Mesendoderm (in vitro differentiated cells): ENCODE measurements around the gene TELO2.

ENCODE experiments used
- DNase-seq: peaks from one replicate; pipeline ENCODE4 v3.0.0; 2013
- H2AK5ac ChIP-seq: 2 replicates; pipeline ENCODE4 v1.6.1; 2013; ENCODE audit warnings: low read length, inconsistent platforms
- H2BK120ac ChIP-seq: 2 replicates; pipeline ENCODE4 v1.6.1; 2013; ENCODE audit warnings: low read depth, mild to moderate bottlenecking, low read length, moderate library complexity, mixed read lengths
- H2BK15ac ChIP-seq: replicated peaks from 2 replicates; pipeline ENCODE4 v1.6.1; 2013; ENCODE audit warnings: low read depth, mild to moderate bottlenecking, moderate library complexity
- H2BK5ac ChIP-seq: 2 replicates; pipeline ENCODE4 v1.6.1; 2013; ENCODE audit warnings: low read length, inconsistent platforms
- H3K18ac ChIP-seq: 2 replicates; pipeline ENCODE4 v1.6.1; 2013; ENCODE audit warnings: mild to moderate bottlenecking, low read length, mixed read lengths
- H3K23ac ChIP-seq: one replicate; pipeline ENCODE4 v1.6.1; 2013; ENCODE audit warnings: low read length
- H3K27ac ChIP-seq: 2 replicates; pipeline ENCODE4 v1.5.1; 2013; ENCODE audit warnings: low read depth, mild to moderate bottlenecking, inconsistent platforms, low read length, moderate library complexity
- H3K27me3 ChIP-seq: 2 replicates; pipeline ENCODE4 v1.6.1; 2013; ENCODE audit warnings: low read length, control low read depth, mild to moderate bottlenecking, inconsistent platforms; ENCODE audit not compliant: insufficient read depth, poor library complexity
- H3K36me3 ChIP-seq: 2 replicates; pipeline ENCODE4 v1.6.1; 2013; ENCODE audit warnings: low read length, inconsistent platforms; ENCODE audit not compliant: control insufficient read depth, insufficient read depth
- H3K4ac ChIP-seq: one replicate; pipeline ENCODE4 v1.6.1; 2013; ENCODE audit warnings: low read depth, mild to moderate bottlenecking, low read length, moderate library complexity
- H3K4me1 ChIP-seq: 2 replicates; pipeline ENCODE4 v1.6.1; 2013; ENCODE audit warnings: low read depth, low read length, inconsistent platforms; ENCODE audit not compliant: control insufficient read depth
- H3K4me2 ChIP-seq: 2 replicates; pipeline ENCODE4 v1.6.1; 2013; ENCODE audit warnings: low read length
- H3K4me3 ChIP-seq: 2 replicates; pipeline ENCODE4 v1.5.1; 2013; ENCODE audit warnings: mild to moderate bottlenecking, low read length
- H3K56ac ChIP-seq: one replicate; pipeline ENCODE4 v1.6.1; 2013; ENCODE audit warnings: low read length
- H3K79me1 ChIP-seq: 2 replicates; pipeline ENCODE4 v1.6.1; 2013; ENCODE audit warnings: low read length, inconsistent platforms
- H3K79me2 ChIP-seq: 2 replicates; pipeline ENCODE4 v1.6.1; 2013; ENCODE audit warnings: mild to moderate bottlenecking, low read length; ENCODE audit not compliant: control insufficient read depth, insufficient read depth
- H3K9ac ChIP-seq: 2 replicates; pipeline ENCODE4 v1.6.1; 2013; ENCODE audit warnings: low read length, inconsistent platforms
- H4K5ac ChIP-seq: one replicate; pipeline ENCODE4 v1.6.1; 2013; ENCODE audit warnings: low read length
- H4K8ac ChIP-seq: one replicate; pipeline ENCODE4 v1.6.1; 2013; ENCODE audit warnings: low read depth, mild to moderate bottlenecking, control low read depth, low read length, moderate library complexity
- WGBS: extraction: QIAGEN DNeasy Blood & Tissue Kit; methylation state at CpG from one replicate; pipeline ENCODE4 v1.1.7; 2013; ENCODE audit warnings: low lambda C conversion rate, missing lambda C conversion rate; ENCODE audit not compliant: insufficient coverage; ENCODE audit errors: extremely low coverage; 5-methylcytosine and 5-hydroxymethylcytosine counted together

TELO2 gene

DNA sequence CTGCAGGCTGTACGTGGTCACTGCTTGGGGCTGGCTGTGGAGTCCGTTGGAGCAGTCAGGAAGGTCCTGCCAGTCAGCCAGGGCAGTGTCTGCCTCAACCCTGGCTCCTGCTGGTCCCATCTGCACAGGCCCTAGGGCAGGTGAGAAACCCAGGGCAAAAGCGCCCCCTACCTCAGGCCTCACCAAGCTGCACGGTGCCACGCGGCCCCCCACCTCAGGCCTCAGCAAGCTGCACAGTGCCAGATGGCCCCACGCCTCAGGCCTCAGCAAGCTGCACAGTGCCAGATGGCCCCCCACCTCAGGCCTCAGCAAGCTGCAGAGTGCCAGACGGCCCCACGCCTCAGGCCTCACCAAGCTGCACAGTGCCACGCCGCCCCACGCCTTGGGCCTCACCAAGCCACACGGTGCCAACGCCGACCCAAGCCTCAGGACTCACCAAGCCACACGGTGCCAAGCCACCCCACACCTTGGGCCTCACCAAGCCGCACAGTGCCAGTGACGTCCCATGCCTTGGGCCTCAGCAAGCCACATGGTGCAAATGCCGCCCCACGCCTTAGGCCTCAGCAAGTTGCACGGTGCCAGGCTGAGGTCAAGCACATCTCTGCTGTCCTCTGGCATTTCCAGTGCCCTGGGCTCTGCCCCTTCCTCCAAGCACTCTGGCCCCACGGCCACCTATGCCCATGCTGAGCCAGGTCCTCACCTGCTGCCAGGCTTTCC, 45.8 kb downstream of the TELO2 start:
- Histone ChIP-seq H3K36me3 (no peaks in the 10 kb centered on the region), H3K56ac (no peak overlapping the region), H3K4ac (no peak overlapping the region), H2AK5ac (no peak overlapping the region), H3K18ac (no peak overlapping the region), H3K9ac (no peak overlapping the region), H3K23ac (no peak overlapping the region), H2BK15ac (no peak overlapping the region), H3K79me2 (no peaks in the 10 kb centered on the region), H3K79me1 (no peaks in the 10 kb centered on the region), H2BK120ac (no peak overlapping the region), H3K4me2 (no peak overlapping the region), H4K5ac (no peak overlapping the region), H3K4me3 (no peak overlapping the region), H3K4me1 (no peaks in the 10 kb centered on the region), H3K27me3 (no peaks in the 10 kb centered on the region), H4K8ac (no peak overlapping the region), H2BK5ac (no peak overlapping the region), H3K27ac (no peak overlapping the region)
- no CpG with 5 or more reads among the region's 22 CpGs for WGBS
- peak; percentile 42 for DNase-seq

DNA sequence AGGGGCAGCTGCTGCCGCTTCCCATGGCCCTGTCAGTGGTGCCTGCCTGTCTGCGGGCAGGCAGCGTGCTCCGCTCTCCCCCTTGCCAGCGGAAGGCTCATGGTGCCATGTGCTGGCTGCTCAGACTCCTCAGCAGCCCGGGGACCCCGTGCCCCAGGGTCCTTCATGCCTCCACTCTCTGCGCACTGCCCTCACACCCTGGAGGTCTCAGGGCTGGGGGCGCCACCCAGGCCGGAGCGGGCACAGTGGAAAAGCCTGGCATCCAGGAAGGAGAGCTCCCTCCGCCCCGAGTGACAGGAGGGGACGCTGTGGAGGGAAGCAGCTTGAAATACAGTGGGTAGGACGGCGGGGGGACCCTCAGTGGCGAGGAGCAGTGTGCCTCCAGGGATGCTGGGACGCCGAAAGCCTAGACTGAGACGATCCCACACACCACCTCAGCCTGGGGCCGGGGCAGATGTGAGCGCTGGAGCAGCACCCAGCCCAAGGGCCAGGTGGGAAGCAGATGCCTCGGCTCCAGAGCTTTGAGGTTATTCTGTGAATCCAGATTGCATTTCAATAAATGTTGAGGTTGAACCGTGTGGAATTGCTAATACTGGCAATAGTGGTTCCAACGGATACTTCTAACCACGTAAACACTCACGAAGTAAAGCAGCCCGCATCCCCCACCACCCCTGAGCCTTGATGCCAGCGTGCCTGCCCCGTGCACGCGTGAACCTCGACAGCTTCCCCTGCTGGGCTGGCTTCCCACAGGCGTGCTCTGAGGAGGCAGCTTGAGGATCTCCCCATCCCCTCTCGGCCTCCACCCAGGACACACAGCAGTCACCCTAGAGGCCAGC, 46.8 kb downstream of the TELO2 start:
- H3K36me3 ChIP-seq: no peaks in the 10 kb centered on the region
- no peak overlapping the region for H3K9ac ChIP-seq
- H3K79me1 ChIP-seq: no peaks in the 10 kb centered on the region
- no peaks in the 10 kb centered on the region for H3K27me3 ChIP-seq
- WGBS: no CpG with 5 or more reads among the region's 35 CpGs
- no peaks in the 10 kb centered on the region for H3K79me2 ChIP-seq
- H4K8ac ChIP-seq: no peak overlapping the region
- H3K4me2 ChIP-seq: no peak overlapping the region
- H2BK15ac ChIP-seq: no peak overlapping the region
- no peak overlapping the region for H3K18ac ChIP-seq
- H4K5ac ChIP-seq: no peak overlapping the region
- H3K27ac ChIP-seq: no peak overlapping the region
- H3K4me1 ChIP-seq: no peaks in the 10 kb centered on the region
- H2BK120ac ChIP-seq: no peak overlapping the region
- no peak overlapping the region for H3K4me3 ChIP-seq
- no peak overlapping the region for H3K23ac ChIP-seq
- no peak for DNase-seq
- no peak overlapping the region for H2BK5ac ChIP-seq
- no peak overlapping the region for H2AK5ac ChIP-seq
- no peak overlapping the region for H3K56ac ChIP-seq
- no peak overlapping the region for H3K4ac ChIP-seq

DNA sequence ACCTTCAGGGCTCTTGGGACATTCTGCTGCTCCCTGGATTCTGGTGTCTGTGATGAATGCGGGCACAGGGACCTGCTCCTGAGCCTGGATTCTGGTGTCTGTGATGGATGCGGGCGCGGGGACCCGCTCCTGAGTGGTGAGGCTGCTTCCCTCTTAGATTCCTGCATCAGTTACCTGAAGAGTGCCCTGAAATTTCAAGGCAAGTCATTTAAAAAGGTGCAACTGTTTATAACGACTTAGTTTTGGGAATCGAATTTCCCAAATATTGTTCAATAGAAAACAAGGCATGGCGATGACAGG, 47.3 kb downstream of the TELO2 start:
- Histone ChIP-seq H3K9ac (no peak overlapping the region), H3K56ac (no peak overlapping the region), H3K18ac (no peak overlapping the region), H3K23ac (no peak overlapping the region), H3K36me3 (no peaks in the 10 kb centered on the region), H3K27ac (no peak overlapping the region), H3K27me3 (no peaks in the 10 kb centered on the region), H3K4ac (no peak overlapping the region), H3K79me1 (no peaks in the 10 kb centered on the region), H3K4me1 (no peaks in the 10 kb centered on the region), H2BK5ac (no peak overlapping the region), H4K8ac (no peak overlapping the region), H3K79me2 (no peaks in the 10 kb centered on the region), H2BK120ac (no peak overlapping the region), H4K5ac (no peak overlapping the region), H2AK5ac (no peak overlapping the region), H3K4me2 (no peak overlapping the region), H3K4me3 (no peak overlapping the region), H2BK15ac (no peak overlapping the region)
- WGBS: no CpG with 5 or more reads among the region's 8 CpGs
- DNase-seq: no peak

DNA sequence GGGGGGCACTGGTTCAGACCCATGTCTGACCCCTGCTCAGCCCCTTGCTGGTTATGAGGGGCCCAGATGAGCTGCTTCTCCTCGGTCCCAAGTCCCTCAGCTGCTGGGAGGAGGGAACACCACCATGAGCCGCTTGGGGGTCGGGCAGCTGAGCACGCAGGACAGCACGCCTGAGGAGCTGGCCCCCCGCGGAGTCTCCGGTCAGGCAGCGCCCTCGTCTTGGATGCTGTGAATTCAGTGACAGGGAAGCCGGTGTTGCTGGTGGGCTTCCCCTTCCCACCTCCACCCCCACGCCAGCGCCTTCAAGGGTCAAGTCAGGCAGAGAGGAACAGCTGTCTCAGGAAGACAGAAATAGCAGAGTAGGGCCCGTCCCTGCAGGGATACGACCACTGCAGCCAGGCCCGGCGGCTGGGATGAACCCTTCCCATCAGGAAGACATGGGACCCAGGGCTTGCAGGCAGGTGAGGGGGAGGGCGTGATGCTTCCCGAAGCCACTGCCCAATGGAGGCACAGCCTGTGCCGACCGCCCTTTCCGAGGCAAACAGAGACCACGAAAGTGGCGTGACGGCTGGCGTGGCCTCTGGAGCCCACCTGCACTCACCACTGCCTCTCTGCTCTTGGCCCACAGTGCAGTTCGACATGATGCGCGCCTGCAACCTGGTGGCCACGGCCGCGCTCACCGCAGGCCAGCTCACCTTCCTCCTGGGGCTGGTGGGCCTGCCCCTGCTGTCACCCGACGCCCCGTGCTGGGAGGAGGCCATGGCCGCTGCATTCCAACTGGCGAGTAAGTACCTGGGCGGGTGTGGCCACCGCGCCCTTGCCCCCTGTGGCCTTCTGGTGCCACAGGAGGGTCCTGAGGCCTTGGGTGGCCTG, 48.4 kb downstream of the TELO2 start:
- Histone ChIP-seq H3K27ac (no peak overlapping the region), H4K8ac (no peak overlapping the region), H3K4me1 (no peaks in the 10 kb centered on the region), H3K4me3 (no peak overlapping the region), H4K5ac (no peak overlapping the region), H3K9ac (no peak overlapping the region), H3K4ac (no peak overlapping the region), H3K27me3 (no peaks in the 10 kb centered on the region), H2BK5ac (no peak overlapping the region), H3K23ac (no peak overlapping the region), H3K4me2 (no peak overlapping the region), H3K56ac (no peak overlapping the region), H3K18ac (no peak overlapping the region), H3K79me2 (no peaks in the 10 kb centered on the region), H2AK5ac (no peak overlapping the region), H2BK15ac (no peak overlapping the region), H3K36me3 (no peaks in the 10 kb centered on the region), H3K79me1 (no peaks in the 10 kb centered on the region), H2BK120ac (no peak overlapping the region)
- no peak for DNase-seq
- no CpG with 5 or more reads among the region's 41 CpGs for WGBS

DNA sequence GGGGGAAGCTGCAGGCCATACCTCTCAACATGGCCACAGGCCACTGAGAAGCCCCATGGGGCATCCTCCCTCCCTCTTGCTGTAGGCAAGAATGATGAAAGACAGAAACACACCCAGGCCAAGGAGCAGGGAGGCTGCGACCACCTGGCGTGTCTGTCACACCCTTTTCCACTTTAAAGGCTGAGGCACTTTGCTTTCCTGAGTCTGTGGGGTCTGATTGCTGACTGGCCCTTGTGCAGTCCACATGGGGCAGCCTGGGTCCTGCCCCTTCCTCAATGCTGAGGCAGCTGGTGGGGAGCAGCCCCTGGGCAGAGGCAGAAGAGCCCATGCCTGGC, 49.0 kb downstream of the TELO2 start:
- H2BK15ac ChIP-seq: no peak overlapping the region
- H3K4me3 ChIP-seq: no peak overlapping the region
- no peaks in the 10 kb centered on the region for H3K79me1 ChIP-seq
- no peak overlapping the region for H3K18ac ChIP-seq
- H3K4ac ChIP-seq: no peak overlapping the region
- no peak overlapping the region for H2BK120ac ChIP-seq
- no peak overlapping the region for H2BK5ac ChIP-seq
- H4K5ac ChIP-seq: no peak overlapping the region
- no peaks in the 10 kb centered on the region for H3K79me2 ChIP-seq
- H2AK5ac ChIP-seq: no peak overlapping the region
- H3K9ac ChIP-seq: no peak overlapping the region
- H3K27me3 ChIP-seq: no peaks in the 10 kb centered on the region
- no peak overlapping the region for H3K27ac ChIP-seq
- H3K4me2 ChIP-seq: no peak overlapping the region
- no peak overlapping the region for H3K23ac ChIP-seq
- no CpG with 5 or more reads among the region's 2 CpGs for WGBS
- DNase-seq: no peak
- no peak overlapping the region for H4K8ac ChIP-seq
- no peaks in the 10 kb centered on the region for H3K36me3 ChIP-seq
- H3K4me1 ChIP-seq: no peaks in the 10 kb centered on the region
- no peak overlapping the region for H3K56ac ChIP-seq
